AG09319 (cell line): ENCODE data around the gene CDH15.

Experiments used
- DNase-seq: peaks from one replicate; pipeline ENCODE4 v3.0.0-alpha.2; 2010; ENCODE audit warnings: low read depth; ENCODE audit errors: extremely low read depth
- CTCF ChIP-seq: IDR thresholded peaks from 2 replicates; pipeline ENCODE4 v1.5.1; 2011; ENCODE audit warnings: low read depth, mild to moderate bottlenecking, inconsistent platforms, low read length, moderate library complexity

CDH15 gene

GRCh38 chr16:89217388-89218191, 46.0 kb downstream of the CDH15 start, which contains the start of gene ZNF778:
Gene ZNF778 (plus strand): TSS chr16:89217703. CDS start chr16:89221128, 3,425 bp downstream.
- TF ChIP-seq CTCF = no peak
- DNase-seq = peak; percentile 58

- no peak for TF ChIP-seq CTCF
- no peak for DNase-seq
Observed at GRCh38 chr16:89219365-89219764, 47.8 kb downstream of the CDH15 start.

- no peak for DNase-seq
- TF ChIP-seq CTCF = no peak
Observed at GRCh38 chr16:89221604-89222003, 50.1 kb downstream of the CDH15 start.

- no peak for TF ChIP-seq CTCF
- no peak for DNase-seq
Observed at GRCh38 chr16:89222931-89223330, 51.4 kb downstream of the CDH15 start.

- no peak for TF ChIP-seq CTCF
- no peak for DNase-seq
Observed at GRCh38 chr16:89224665-89225064, 53.1 kb downstream of the CDH15 start.

- DNase-seq = no peak
- TF ChIP-seq CTCF = no peak
Observed at GRCh38 chr16:89230255-89230654, 58.7 kb downstream of the CDH15 start.

- no peak for DNase-seq
- TF ChIP-seq CTCF = no peak
Observed at GRCh38 chr16:89232107-89232506, 60.6 kb downstream of the CDH15 start.
